ENCODE measurements around the gene H2BK1.

DNA sequence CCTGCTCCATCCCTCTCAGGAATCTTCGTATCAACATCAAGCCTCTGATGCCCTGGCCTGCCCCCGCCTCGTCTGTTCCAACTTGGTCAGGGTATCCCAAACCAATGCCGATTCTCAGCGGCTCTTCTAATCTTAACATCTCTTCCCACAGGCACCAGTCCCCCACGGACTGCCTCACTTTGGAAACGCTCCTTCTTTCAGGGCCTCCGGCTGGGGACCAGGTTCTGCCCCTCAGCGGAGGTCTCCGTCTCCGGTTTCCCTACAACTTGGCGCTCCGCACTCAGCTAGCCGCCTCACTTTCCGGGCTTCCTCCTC, 16.2 kb upstream of the H2BK1 start:
- TF ChIP-seq, protein P1, sequence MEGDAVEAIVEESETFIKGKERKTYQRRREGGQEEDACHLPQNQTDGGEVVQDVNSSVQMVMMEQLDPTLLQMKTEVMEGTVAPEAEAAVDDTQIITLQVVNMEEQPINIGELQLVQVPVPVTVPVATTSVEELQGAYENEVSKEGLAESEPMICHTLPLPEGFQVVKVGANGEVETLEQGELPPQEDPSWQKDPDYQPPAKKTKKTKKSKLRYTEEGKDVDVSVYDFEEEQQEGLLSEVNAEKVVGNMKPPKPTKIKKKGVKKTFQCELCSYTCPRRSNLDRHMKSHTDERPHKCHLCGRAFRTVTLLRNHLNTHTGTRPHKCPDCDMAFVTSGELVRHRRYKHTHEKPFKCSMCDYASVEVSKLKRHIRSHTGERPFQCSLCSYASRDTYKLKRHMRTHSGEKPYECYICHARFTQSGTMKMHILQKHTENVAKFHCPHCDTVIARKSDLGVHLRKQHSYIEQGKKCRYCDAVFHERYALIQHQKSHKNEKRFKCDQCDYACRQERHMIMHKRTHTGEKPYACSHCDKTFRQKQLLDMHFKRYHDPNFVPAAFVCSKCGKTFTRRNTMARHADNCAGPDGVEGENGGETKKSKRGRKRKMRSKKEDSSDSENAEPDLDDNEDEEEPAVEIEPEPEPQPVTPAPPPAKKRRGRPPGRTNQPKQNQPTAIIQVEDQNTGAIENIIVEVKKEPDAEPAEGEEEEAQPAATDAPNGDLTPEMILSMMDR (IDR thresholded peaks at IDR 0.05): no peak
- no peak for TF ChIP-seq POLR2A (IDR thresholded peaks at IDR 0.05)

Data from vagina (tissue), 2 donors.